HG02938 (cell line): ENCODE results near the gene RABEP1.
"Not testable (repeated sequence)": the region's sequence is repeated elsewhere in the genome, so short reads cannot be mapped to it uniquely, and the experiment has no call there.

Experiments used
- ATAC-seq: cut with Tn5 transposase; IDR thresholded peaks from one replicate; pipeline ENCODE4 v1.9.1; 2021; ENCODE audit warnings: mild to moderate bottlenecking, moderate library complexity; ENCODE audit not compliant: unreplicated experiment

The RABEP1 gene

DNA sequence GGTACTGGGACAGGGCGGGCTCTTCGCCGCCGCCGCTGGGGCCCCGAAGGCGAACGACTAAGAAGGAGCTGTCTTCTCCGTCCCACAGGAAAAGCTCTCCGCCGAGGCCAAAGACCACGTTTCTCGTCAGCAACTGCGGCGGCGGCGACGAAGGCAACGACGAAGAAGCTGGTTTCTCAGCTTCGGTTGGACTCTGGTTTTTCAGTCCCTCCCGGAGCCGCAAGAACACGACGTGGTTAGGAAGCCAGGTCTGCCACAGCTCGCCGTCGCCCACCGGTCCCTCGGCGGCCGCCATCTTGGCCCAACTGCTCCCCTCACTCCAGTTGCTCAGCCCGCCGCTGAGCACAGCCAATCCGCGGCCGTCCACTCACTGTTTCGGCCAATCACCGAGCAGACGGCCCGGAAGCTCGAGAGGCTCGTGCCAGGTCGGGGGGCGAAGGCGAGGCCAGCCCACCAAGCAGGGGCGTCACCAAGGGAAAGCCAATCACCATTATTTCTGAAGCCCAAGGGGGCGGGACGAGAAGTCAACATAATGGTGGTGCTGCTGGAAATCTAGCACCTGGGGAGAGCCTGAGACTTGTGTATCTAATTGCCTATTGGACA, 137.4 kb downstream of the RABEP1 start, which contains the start of gene NUP88:
Gene NUP88 (minus strand): TSS at position 307 of the 603 bp plus-strand sequence. CDS start 12 bp downstream, at position 295.
- peak; percentile 74 for ATAC-seq

DNA sequence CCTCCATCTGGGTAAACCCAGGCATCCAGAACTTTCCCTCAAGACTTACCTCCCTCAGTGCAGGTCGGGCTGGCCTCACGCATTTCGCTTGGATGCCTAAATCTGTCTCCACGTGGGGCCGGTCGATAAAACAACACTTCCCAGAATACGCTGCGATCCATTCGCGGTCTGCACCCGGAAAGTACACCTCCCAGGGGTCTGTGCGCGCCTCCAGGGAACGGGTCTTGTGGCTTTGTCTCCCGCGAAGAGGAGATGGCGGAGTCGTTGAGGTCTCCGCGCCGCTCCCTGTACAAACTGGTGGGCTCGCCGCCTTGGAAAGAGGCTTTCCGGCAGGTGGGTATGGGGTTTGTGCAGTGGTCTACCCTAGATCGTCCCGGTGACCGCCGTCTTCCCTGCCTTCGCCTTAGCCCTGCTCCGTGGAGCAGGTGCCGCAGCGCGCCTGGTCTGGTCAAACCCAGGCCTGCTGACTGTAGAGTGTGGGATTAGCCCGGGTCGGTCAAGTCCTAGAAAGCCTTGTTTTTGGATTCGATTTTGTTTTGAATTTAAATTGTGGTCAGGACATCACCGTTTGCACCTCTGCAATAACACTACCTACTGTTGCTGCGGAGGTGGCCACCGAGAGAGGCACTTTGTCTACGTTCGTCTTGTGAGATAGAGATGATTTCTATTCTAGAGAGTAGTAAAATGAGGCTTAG, 138.0 kb downstream of the RABEP1 start, which contains the start of gene RPAIN:
Gene RPAIN (plus strand): TSS at position 224 of the 695 bp plus-strand sequence. CDS start 29 bp downstream, at position 253.
- ATAC-seq: peak; percentile 53

DNA sequence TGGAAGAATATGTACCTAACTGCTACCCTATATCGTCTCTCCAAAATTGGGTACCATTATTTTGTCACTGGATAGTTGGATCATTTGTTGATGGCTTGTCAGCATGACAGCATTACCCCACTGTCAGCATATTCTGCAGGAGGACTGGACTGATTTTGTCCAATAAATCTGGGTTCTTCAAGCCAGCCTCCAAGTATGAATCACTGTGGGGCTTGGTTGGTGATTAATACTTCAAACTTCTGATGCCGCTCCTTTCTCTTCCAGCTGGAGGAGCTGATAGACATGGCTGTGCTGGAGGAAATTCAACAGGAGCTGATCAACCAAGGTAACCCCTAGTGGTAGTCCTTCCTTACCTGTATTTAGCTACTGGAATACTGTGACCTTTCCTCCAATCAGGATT, 140.4 kb downstream of the RABEP1 start:
- ATAC-seq: no peak

- ATAC-seq: no peak
These were observed 142.8 kb downstream of the RABEP1 start for GRCh38 chr17:5424909-5425308.

- no peak for ATAC-seq
These were observed 143.7 kb downstream of the RABEP1 start for GRCh38 chr17:5425826-5426225.

GRCh38 chr17:5429191-5429887, 147.3 kb downstream of the RABEP1 start:
- no peak for ATAC-seq

GRCh38 chr17:5430413-5430999, 148.4 kb downstream of the RABEP1 start:
- no peak for ATAC-seq

GRCh38 chr17:5431234-5431633, 149.2 kb downstream of the RABEP1 start:
- not testable (repeated sequence) for ATAC-seq

GRCh38 chr17:5431949-5432556, 150.0 kb downstream of the RABEP1 start:
- ATAC-seq: no peak

DNA sequence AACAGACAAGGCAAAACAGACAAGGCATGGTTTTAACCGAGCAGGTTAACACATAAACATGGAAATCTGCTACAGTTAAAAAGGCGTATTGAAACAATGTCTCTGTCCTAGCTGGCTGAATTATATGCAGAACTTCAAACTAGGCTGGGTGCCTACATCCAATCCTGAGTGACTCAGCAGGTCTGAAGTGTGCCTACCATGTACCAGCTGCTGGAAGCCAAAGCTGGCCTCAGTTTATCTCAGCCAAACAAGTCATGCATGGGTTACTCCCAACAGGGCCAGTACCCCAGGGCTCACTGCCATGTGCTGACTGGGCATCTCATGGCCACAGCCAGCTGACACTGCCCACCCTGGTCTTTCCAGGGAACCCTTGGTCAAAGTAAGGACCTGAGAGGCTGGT, 152.9 kb downstream of the RABEP1 start:
- no peak for ATAC-seq
